Keratinocyte (primary cell): Measurements from ENCODE around the gene PHF12. TPM values are rescaled to one million over a fixed set of nuclear protein-coding genes. Genes with fewer than 3 reads are reported as not detected.

Experiments
- DNase-seq: peaks from one replicate; pipeline ENCODE4 v3.0.0-alpha.2; 2011; ENCODE audit warnings: low read depth, missing footprints, low spot score
- FAIRE-seq: peaks from 2 replicates; lab custom pipeline; 2011; peaks lifted over from hg19 to GRCh38; lab: Jason Lieb, UNC
- H2AFZ ChIP-seq: 2 replicates; pipeline ENCODE4 v1.6.0; 2012; ENCODE audit warnings: low read length, control low read depth, inconsistent platforms; ENCODE audit not compliant: control insufficient read depth
- H3K27ac ChIP-seq: 2 replicates; pipeline ENCODE4 v1.5.1; 2011; ENCODE audit warnings: low read length; ENCODE audit not compliant: control insufficient read depth, insufficient read depth
- H3K27me3 ChIP-seq: 3 replicates; pipeline ENCODE4 v1.6.0; 2011; ENCODE audit warnings: low read length; ENCODE audit not compliant: control insufficient read depth, insufficient read depth; ENCODE audit errors: extremely low read depth
- H3K36me3 ChIP-seq, 2 experiments: 2 replicates in 1 of 2; 3 replicates in 1 of 2; pipeline ENCODE4 v1.5.1; 2011; ENCODE audit warnings: low read length in 2 of 2, mild to moderate bottlenecking in 1 of 2; ENCODE audit not compliant: control insufficient read depth in 2 of 2, insufficient read depth in 2 of 2; ENCODE audit errors: extremely low read depth in 1 of 2
- H3K4me1 ChIP-seq: 3 replicates; pipeline ENCODE4 v1.5.1; 2011; ENCODE audit warnings: low read length; ENCODE audit not compliant: control insufficient read depth, insufficient read depth; ENCODE audit errors: extremely low read depth
- H3K4me2 ChIP-seq: 3 replicates; pipeline ENCODE4 v1.6.0; 2011; ENCODE audit warnings: low read depth, low read length; ENCODE audit not compliant: control insufficient read depth, insufficient read depth; ENCODE audit errors: extremely low read depth
- H3K4me3 ChIP-seq, 3 experiments: fragments of 200-600 bp in 1 of 3; sonication (generic) in 1 of 3; 2 replicates in 2 of 3; 3 replicates in 1 of 3; pipeline ENCODE4 v1.5.1; 2011 to 2016; ENCODE audit warnings: low read length in 3 of 3, mild to moderate bottlenecking in 3 of 3, control low read depth in 2 of 3, inconsistent platforms in 1 of 3, low read depth in 1 of 3, mixed read lengths in 1 of 3, mixed run types in 1 of 3, moderate library complexity in 1 of 3; ENCODE audit not compliant: control insufficient read depth in 2 of 3, insufficient read depth in 2 of 3; ENCODE audit errors: extremely low read depth in 1 of 3
- H3K79me2 ChIP-seq: 2 replicates; pipeline ENCODE4 v1.6.0; 2012; ENCODE audit warnings: low read length; ENCODE audit not compliant: control insufficient read depth, insufficient read depth
- H3K9ac ChIP-seq: 3 replicates; pipeline ENCODE4 v1.6.0; 2011; ENCODE audit warnings: low read length; ENCODE audit not compliant: control insufficient read depth, insufficient read depth; ENCODE audit errors: extremely low read depth
- H3K9me1 ChIP-seq: 3 replicates; pipeline ENCODE4 v1.6.0; 2011; ENCODE audit warnings: low read length; ENCODE audit not compliant: control insufficient read depth, insufficient read depth; ENCODE audit errors: extremely low read depth
- H3K9me3 ChIP-seq: 2 replicates; pipeline ENCODE4 v1.5.1; 2012; ENCODE audit warnings: low read depth, low read length; ENCODE audit not compliant: control insufficient read depth
- H4K20me1 ChIP-seq: 3 replicates; pipeline ENCODE4 v1.6.0; 2011; ENCODE audit warnings: low read length; ENCODE audit not compliant: control insufficient read depth, insufficient read depth; ENCODE audit errors: extremely low read depth
- CTCF ChIP-seq, 3 experiments: IDR thresholded peaks in 1 of 3; conservative IDR thresholded peaks in 1 of 3; optimal IDR thresholded peaks in 1 of 3; 2 replicates in 2 of 3; 3 replicates in 1 of 3; pipeline versions ENCODE3 to v1.5.1; 2011; ENCODE audit warnings: low read length in 3 of 3, mild to moderate bottlenecking in 3 of 3, moderate library complexity in 2 of 3, control low read depth in 1 of 3, inconsistent platforms in 1 of 3; ENCODE audit not compliant: insufficient read depth in 2 of 3; ENCODE audit errors: extremely low read depth in 1 of 3
- EZH2 ChIP-seq: IDR thresholded peaks from one replicate; pipeline ENCODE4 v1.6.1; 2012; ENCODE audit warnings: inconsistent platforms, mild to moderate bottlenecking, low read length, moderate library complexity
- dilution Hi-C: fragments of 300-500 bp; cut with MboI; formaldehyde crosslinking; loops from one replicate; pipeline ENCODE4 v1.7.0; 2020; ENCODE audit warnings: low sequenced_read_pairs; ENCODE audit not compliant: extremely low pct_ligation_motif_present
- polyA plus RNA-seq, 5 experiments: library from polyadenylated mRNA; depleted of rRNA in 3 of 5; stranded (reverse) in 3 of 5; stranded (forward) in 1 of 5; unstranded in 1 of 5; fragments of >200 nt; gene quantifications; 1 replicate in 1 of 5; 2 replicates in 3 of 5; 3 replicates in 1 of 5; pipeline versions ENCODE4 v1.2.1 to v1.2.3, GENCODE V29; 2011 to 2012; ENCODE audit warnings: missing spikeins in 2 of 5, low read depth in 1 of 5, low replicate concordance in 1 of 5

The PHF12 gene
- polyA plus RNA-seq, 1 donor (not counting 4 experiments of a cell fraction or from before 2014, with no cell fraction given), result 9.6 TPM

- FAIRE-seq, result no peak
- no peak for TF ChIP-seq CTCF (optimal IDR thresholded peaks at IDR 0.05 in 1 of 3, IDR thresholded peaks at IDR 0.05 in 1 of 3, conservative IDR thresholded peaks at IDR 0.05 in 1 of 3; ENCODE audit: extremely low read depth in 1 of 3, insufficient read depth in 2 of 3, low read length in 3 of 3)
- TF ChIP-seq EZH2, result no peak
- no peak overlapping the region for H2AFZ ChIP-seq
- DNase-seq, result no peak
- peaks cover 4% of the 10 kb centered on the region for H4K20me1 ChIP-seq
- peaks cover 14 to 42% of the 10 kb centered on the region in 2 experiments for H3K36me3 ChIP-seq
- peaks cover 55% of the 10 kb centered on the region for H3K79me2 ChIP-seq
- peaks cover 13% of the 10 kb centered on the region for H3K4me1 ChIP-seq
- H3K9ac ChIP-seq, result no peak overlapping the region
- H3K4me3 ChIP-seq, result no peak overlapping the region
- no peaks in the 10 kb centered on the region for H3K27me3 ChIP-seq
- peaks cover 5% of the 10 kb centered on the region for H3K9me3 ChIP-seq
- H3K27ac ChIP-seq, result no peak overlapping the region
- no peaks in the 10 kb centered on the region for H3K9me1 ChIP-seq
- H3K4me2 ChIP-seq, result no peak overlapping the region
- dilution Hi-C loops, result no loop called here
Observed at GRCh38 chr17:28926366-28926765, 25.0 kb downstream of the PHF12 start.

- no peak for TF ChIP-seq EZH2
- no peak for TF ChIP-seq CTCF (optimal IDR thresholded peaks at IDR 0.05 in 1 of 3, IDR thresholded peaks at IDR 0.05 in 1 of 3, conservative IDR thresholded peaks at IDR 0.05 in 1 of 3; ENCODE audit: extremely low read depth in 1 of 3, insufficient read depth in 2 of 3, low read length in 3 of 3)
- FAIRE-seq, result no peak
- no peaks in the 10 kb centered on the region for H3K27me3 ChIP-seq
- H3K4me2 ChIP-seq, result peak overlapping the region; percentile 6
- peaks cover 53% of the 10 kb centered on the region for H3K79me2 ChIP-seq
- DNase-seq, result no peak
- H2AFZ ChIP-seq, result no peak overlapping the region
- no peaks in the 10 kb centered on the region for H3K9me1 ChIP-seq
- peaks cover 4% of the 10 kb centered on the region for H4K20me1 ChIP-seq
- H3K9me3 ChIP-seq, result peaks cover 5% of the 10 kb centered on the region
- dilution Hi-C loops, result no loop called here
- no peak overlapping the region for H3K4me3 ChIP-seq
- H3K4me1 ChIP-seq, result peaks cover 13% of the 10 kb centered on the region
- no peak overlapping the region for H3K9ac ChIP-seq
- H3K27ac ChIP-seq, result peak overlapping the region; percentile 25
- peaks cover 17 to 45% of the 10 kb centered on the region in 2 experiments for H3K36me3 ChIP-seq
Observed at GRCh38 chr17:28925912-28926365, 25.4 kb downstream of the PHF12 start.
